ENCODE results near the gene UBE2U. TPM values are rescaled to one million over a fixed set of nuclear protein-coding genes. Genes with fewer than 3 reads are reported as not detected.
A peak's percentile ranks its signal among the peaks of the same experiment; 100 is the strongest.

The UBE2U gene
- total RNA-seq, 4 donors from 2014 or later = not detected

GRCh38 chr1:64265141-64265540 lies 61.7 kb downstream of the UBE2U start:
- ATAC-seq (ENCODE audit: low FRiP score) = no peak
- TF ChIP-seq CTCF (IDR thresholded peaks at IDR 0.05) = no peak
- DNase-seq (ENCODE audit: low spot score) = no peak

DNA sequence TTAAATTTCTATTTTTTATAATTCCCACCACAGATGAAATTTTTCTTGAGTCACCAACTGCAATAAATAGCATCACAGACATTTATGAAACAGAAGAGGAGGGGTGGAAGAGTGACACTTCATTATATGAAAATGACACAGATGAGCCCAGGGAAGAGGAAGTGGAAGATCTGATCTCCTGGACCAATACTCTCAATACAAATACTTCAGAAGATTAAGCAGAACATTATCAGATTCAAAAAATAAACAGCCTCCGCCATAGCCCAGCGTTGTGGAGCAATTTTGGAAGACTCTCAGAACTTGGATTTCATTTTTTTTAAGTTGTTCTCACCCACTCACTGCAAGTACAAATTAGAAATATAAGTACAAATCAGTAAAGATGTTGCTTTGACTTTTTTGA lies 63.6 kb downstream of the UBE2U start:
- TF ChIP-seq CTCF (IDR thresholded peaks at IDR 0.05) = no peak
- ATAC-seq (ENCODE audit: low FRiP score) = no peak

GRCh38 chr1:64268653-64269557 lies 65.5 kb downstream of the UBE2U start:
- TF ChIP-seq CTCF (IDR thresholded peaks at IDR 0.05) = peak in 1 of 3 donors; percentile 46
- ATAC-seq (ENCODE audit: low FRiP score) (peak; percentile 53), DNase-seq (ENCODE audit: low spot score) (peak; percentile 42)

More for the DNA sequence above, 63.6 kb downstream of the UBE2U start:
- DNase-seq (ENCODE audit: low spot score) = no peak

GRCh38 chr1:64269558-64269884 lies 66.1 kb downstream of the UBE2U start:
- DNase-seq (ENCODE audit: low spot score) = no peak
- TF ChIP-seq CTCF (IDR thresholded peaks at IDR 0.05) = no peak
- peak; percentile 44 for ATAC-seq (ENCODE audit: low FRiP score)

- DNase-seq (ENCODE audit: low spot score) = no peak
- no peak for ATAC-seq (ENCODE audit: low FRiP score)
- TF ChIP-seq CTCF (IDR thresholded peaks at IDR 0.05) = no peak
These were observed 76.6 kb downstream of the UBE2U start for GRCh38 chr1:64280001-64280400.

GRCh38 chr1:64282351-64282750 lies 78.9 kb downstream of the UBE2U start:
- ATAC-seq (ENCODE audit: low FRiP score) = no peak
- DNase-seq (ENCODE audit: low spot score) = no peak
- no peak for TF ChIP-seq CTCF (IDR thresholded peaks at IDR 0.05)

GRCh38 chr1:64287071-64287470 lies 83.6 kb downstream of the UBE2U start:
- DNase-seq (ENCODE audit: low spot score) (no peak), ATAC-seq (ENCODE audit: low FRiP score) (no peak)
- no peak for TF ChIP-seq CTCF (IDR thresholded peaks at IDR 0.05)
